NT2/D1 (cell line): ENCODE data around the gene NAPB.

ENCODE experiments used
- SUZ12 ChIP-seq: IDR thresholded peaks from 2 replicates; pipeline ENCODE4 v1.6.1; 2011; ENCODE audit not compliant: insufficient read length, insufficient read depth; ENCODE audit errors: extremely low read depth
- YY1 ChIP-seq: IDR thresholded peaks from 2 replicates; pipeline ENCODE4 v1.6.1; 2011; ENCODE audit not compliant: insufficient read length, insufficient read depth
- ZNF274 ChIP-seq: IDR thresholded peaks from 2 replicates; pipeline ENCODE4 v1.6.1; 2011; ENCODE audit warnings: mild to moderate bottlenecking, low read depth, low read length

DNA sequence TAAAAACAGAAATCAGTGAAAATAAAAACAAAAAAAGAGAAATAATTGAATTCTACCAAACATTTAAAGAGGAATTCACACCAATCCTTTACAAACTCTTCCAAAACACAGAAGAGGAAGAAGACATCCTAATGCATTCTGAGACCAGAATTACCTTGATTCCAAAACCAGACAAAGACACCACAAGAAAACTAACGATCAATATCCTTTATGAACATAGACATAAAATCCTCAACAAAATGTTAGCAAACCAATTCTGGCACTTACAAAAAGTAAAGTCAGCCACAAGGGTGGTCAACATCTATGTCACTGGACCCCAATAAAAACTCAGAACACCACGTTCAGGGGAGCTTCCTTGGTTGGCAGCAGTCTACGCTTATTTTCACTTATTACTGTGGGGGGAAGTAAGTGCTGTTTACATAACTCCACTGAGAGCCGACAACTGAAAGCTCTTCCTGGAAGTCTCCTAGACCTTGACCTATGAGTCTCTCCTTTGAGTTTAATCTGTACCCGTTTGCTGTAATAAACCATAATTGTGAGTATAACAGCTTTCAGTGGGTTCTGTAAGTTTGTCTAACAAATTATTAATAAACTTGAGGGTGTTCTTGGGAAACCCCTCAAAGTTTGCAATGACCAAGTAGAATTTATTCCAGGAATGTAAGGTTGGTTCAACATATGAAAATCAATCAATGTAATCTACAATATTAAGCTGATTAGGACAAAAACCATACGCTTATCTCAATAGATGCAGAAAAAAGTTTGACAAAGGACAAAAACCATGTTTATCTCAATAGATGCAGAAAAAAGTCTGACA is 34.8 kb downstream of the NAPB start:
- TF ChIP-seq YY1 (no peak), SUZ12 (no peak), ZNF274 (no peak)
